Hematopoietic multipotent progenitor cell treated with erythropoietin and hydrocortisone succinate and interleukin-3 and kit ligand, for 4 days (in vitro differentiated cells): ENCODE measurements around the gene KEL.
A peak's percentile ranks its signal among the peaks of the same experiment; 100 is the strongest.

Source experiments
- DNase-seq: peaks from one replicate; pipeline ENCODE4 v3.0.0-alpha.2; 2015

The KEL gene

GRCh38 chr7:142927949-142928348 is 34.2 kb downstream of the KEL start:
- no peak for DNase-seq

DNA sequence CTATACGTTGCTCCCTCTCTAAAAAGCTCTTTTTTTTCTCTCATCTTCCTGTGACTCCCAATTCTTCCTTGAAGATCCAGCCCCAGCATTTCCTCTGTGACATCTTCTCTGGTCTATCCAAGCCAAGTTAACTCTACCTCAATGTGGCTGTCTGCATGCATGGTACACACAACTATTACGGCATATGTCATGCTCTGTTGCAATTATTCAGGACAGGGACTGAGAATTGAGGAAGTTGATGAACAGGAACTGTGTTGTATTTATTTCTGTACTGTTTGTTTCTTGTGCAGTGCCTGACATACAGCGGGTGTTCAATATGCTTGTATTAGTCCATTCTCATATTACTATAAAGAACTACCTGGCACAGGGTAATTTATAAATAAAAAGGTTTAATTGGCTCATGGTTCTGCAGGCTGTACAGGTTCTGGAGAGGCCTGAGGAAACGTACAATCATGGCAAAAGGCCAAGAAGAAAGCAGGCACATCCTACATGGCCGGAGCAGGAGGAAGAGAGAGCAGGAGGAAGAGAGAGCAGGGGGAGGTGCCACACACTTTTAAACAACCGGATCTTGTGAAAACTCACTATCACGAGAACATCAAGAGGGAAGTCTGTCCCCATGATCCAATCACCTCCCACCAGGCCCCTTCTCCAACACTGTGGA is 34.9 kb downstream of the KEL start:
- DNase-seq: peak; percentile 73

DNA sequence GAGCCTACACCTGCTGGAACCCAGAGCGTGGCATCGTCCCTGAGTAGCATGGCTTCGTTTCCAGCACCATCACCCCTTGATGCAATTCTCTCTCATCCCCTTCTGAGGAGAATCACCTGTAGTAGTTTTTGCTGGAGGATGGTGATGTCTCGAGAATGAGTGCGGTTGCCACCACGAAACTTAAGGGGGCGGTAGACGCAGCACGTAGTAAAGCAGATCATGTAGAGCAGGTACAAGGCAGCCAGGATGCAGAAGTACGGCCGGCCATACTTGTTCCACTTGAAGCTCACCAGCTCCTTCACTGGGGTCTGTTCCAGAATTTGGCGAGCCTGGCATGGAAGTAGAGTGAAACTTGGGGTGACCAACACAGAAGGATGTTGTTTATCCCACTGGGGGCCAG is 36.8 kb downstream of the KEL start:
- no peak for DNase-seq

DNA sequence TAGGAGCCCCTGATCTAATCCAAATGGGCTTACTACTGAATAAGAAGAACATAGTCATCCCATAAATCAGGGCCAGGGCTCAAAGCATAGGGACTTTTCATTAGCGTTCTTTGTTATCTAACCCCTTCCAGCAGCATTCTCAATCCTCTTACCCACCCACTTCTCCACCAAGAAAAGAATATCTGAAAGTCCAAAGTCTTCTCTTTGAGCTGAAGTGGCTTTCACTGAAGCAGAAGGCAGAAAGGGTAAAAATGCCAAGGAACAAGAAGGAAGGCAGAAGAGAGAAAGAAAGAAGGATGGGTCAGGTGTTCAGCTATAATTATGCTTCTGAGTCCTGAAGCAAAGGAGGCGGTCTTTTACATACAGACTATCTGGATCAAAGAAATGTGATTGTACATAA is 38.8 kb downstream of the KEL start:
- no peak for DNase-seq

DNA sequence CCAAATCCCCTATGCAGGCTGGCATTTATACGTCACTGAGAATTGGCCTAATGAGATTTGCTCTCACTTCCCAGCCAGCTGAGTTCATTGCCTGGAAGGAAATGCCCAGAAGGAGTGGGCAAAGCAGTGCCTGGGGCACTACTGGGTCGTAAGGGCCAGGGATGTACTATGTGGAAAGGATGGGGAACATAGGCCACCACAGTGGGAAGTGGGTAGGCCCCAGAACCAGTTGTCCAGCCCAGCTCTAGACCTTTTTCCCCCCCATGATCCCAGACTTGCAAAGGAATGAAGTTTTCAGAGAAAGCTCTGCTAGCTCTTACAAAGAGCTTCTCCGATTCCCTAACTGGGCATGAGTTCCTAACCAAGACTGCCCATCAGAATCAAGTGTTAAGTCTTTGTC is 42.5 kb downstream of the KEL start:
- no peak for DNase-seq

DNA sequence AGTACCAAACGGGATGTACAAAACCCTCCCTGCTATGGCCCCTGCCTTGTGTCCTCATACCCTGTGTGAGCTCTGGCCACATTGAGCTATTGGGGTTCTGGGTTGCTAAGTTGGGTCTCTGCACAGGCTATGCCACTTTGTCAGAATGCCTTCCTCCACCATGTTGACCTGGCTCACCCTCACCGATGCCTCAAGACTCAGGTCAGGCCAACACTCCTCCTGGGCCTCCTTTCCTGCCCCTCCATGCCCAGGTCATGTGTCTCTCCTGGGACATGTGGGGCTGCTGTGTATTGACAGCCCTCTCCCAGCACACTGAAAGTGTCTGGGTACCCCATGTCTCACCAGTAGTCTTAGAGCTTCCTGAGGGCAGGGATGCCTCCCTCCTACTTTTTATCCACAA is 43.3 kb downstream of the KEL start:
- no peak for DNase-seq

- no peak for DNase-seq
Observed at GRCh38 chr7:142917447-142917846, 44.7 kb downstream of the KEL start.

DNA sequence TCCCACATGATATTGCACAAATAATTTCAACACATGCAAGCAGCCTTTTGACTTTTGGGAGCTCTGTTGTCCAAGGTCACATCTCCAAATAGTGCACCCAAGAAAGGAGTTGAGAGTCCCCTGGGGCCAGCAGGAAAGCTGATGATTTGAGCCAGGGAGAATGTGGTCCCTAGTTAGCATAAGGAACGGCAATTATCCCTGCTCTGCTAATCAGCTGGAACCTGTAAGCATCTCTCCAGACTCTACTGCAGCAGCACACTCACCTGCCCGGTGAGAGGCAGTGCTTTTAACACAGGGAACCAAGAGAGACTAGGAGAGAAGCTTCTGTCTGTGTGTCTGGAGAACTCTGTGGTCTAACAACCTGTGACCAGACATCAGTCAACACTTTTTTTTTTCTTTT is 45.7 kb downstream of the KEL start:
- no peak for DNase-seq

- no peak for DNase-seq
Observed at GRCh38 chr7:142915315-142915714, 46.8 kb downstream of the KEL start.

GRCh38 chr7:142914121-142914520 is 48.0 kb downstream of the KEL start:
- no peak for DNase-seq

DNA sequence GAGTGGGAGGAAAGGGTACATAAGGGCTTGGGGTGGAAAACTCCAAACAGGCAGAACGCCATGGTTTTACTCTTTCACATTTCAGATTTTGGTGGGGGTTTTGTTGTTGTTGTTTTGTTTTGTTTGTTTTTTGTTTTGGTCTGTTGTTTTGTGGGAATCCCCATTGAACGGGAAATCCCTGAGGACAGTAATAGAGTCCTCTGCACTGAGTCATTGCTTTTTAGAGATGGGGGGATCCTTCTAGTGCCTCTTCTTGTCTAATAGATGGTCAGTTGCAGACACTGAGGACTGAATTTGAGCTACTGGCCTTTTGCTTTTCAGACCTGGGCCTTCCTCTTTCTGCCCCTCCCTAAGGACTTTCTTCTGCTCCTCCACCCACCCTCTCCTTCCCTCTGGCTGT is 48.6 kb downstream of the KEL start:
- DNase-seq: no peak

GRCh38 chr7:142913051-142913450 is 49.1 kb downstream of the KEL start:
- no peak for DNase-seq

DNA sequence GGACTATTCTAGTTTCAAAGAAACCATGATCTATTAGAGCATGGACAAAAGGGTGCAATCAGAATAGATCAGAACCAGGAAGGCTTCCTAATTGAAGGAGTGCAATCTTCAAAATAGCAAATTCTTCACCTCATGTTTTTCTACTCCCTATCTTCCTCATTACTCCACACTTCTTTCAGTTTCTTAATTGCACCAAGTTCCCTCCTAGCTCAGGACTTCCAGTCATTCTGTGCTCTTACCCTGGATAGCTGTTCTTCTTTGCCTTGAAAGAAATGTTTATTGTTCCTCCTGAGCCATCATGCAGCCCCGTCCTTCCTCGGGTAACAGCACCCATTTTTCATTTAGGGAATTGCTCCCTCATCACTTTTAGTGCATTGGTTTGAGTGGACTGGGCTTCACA is 51.7 kb downstream of the KEL start:
- no peak for DNase-seq

GRCh38 chr7:142910031-142910433 is 52.1 kb downstream of the KEL start:
- no peak for DNase-seq

DNA sequence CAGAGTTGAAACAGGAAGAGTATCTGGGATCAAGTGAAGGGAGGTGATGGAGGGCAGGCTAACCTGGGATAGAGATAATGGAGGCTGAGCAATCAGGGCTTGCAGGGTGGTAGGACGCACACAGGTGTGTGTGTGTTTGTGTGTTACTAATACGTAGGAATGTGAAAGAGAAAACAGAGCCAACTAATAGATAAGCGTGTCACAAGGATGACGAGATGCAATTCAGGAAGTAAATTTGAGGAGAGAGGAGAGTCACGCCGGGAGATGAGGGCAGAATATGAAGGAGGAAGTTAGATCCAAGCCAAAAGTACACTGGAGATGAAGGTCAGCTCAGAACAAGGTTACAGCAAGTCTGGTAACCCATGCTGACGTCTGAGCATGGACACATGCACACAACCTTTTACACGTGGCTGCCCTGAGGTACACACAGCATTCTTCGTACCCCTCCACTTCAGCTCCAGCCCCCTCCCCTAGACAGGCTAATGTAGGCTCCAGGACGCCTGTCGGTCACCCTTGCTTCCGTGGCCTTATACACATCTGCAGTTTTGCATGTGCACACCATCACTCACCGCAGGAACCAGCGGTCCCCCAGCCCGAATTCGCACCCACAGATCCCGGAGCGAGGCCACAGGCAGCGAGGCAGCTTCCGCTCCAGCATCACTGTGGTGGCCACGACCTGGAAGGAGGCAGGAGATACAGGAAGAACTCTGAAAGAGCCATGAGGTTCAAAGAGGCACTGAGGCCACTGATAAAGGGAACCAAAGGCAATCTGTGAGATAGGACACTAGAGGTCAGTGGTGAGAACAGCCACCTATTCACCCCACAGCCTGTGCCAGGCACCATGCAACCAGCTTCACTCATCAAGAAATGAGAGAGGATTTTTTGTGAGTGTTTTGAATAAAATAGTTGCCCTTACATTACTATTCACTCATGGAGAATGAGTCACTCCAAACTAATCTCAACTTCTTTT is 53.0 kb downstream of the KEL start:
- DNase-seq: peak; percentile 71

DNA sequence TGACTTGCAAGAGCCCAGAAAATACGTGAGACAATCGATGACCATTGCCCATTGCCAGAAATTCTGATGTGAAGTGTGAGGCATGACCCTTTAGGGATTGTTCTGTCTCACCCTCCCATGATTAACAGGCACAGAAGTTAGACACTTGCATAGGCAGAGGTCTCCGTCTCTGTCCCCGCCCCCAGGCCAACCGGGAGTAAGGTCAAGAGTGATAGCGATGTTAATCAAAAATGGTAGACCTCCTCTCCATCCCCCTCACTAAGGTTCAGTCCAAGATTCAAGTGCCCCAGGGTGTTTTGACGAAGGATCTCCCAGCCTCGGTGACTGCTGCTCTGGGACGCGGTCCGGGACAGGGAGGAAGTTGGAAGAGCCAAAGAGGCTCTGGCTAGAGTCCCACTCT is 53.9 kb downstream of the KEL start:
- DNase-seq: no peak

GRCh38 chr7:142906643-142907042 is 55.5 kb downstream of the KEL start:
- DNase-seq: no peak

DNA sequence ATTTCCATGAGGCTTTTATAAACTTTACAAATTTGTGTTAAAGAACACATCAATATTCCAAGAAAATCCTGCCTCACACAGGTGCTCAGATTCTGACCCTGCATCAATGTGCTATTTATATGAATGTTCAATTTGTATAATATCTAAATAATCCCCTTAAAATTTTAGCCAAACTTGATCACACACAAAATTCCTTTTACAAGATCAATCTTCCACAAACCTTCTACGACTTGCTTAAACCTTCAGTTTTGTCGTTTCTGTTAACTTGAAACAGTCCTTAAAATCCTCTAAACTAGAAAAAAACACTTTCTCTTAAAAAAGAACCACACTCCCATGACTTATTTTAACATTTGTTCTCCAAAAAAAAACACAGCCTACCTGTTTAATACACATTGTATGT is 56.4 kb downstream of the KEL start:
- no peak for DNase-seq

DNA sequence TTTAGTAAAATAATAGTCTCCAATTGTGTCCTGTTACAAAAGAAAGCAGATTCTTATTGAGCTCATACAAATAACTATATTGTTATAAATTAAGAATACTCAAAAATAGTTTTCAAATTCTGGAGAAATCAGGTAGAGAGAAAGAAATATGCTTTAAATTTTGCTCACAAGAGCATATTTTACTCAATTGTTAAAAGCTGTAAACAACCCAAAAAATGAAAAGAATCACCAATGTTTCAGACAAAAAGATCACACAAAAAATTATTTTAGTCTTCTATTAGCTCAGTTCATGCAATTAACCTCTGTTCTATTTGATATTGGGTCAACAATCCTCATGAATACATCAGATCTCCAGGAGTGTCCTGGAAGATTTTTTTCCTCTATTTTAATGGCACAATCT is 58.0 kb downstream of the KEL start:
- no peak for DNase-seq

DNA sequence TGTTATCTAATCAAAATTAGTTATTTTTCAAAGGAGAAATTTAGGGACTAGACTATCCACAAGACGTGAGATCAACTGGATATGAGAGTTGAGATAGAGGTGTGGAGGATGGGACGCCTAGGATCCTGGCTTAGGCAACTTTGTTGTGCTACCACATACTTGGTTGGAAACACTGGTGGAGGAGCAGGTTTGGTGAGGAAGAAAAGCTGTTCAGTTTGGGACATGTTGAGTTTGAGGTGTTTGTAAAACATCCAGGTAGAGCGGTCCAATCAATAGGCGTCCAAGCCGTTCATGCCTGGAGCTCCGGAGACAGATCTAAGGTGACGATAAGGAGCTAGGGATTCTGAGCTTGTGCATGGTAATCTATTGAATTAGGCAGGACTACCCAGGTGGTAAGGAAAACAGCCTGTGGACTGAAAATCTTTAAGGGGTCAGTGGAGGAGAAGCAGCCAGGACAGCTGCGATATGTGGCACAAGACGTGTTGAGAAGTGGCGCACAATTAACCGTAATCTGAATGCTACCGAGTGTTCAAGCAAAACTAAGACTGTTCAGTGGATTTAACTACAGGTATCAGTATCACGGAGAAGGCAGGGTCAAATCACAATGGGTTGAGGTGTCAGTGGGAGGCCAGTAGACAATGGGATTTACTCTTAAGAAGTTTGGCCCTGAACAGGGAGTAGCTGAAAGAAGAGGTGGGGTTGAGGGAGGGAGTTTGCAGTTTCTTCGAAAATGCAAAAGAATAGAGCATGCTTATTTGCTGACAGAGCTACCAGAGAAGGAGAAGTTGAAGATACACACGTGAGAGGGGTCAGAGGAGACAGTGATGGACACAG is 60.5 kb downstream of the KEL start:
- no peak for DNase-seq

- no peak for DNase-seq
Observed at GRCh38 chr7:142899661-142900060, 62.5 kb downstream of the KEL start.

DNA sequence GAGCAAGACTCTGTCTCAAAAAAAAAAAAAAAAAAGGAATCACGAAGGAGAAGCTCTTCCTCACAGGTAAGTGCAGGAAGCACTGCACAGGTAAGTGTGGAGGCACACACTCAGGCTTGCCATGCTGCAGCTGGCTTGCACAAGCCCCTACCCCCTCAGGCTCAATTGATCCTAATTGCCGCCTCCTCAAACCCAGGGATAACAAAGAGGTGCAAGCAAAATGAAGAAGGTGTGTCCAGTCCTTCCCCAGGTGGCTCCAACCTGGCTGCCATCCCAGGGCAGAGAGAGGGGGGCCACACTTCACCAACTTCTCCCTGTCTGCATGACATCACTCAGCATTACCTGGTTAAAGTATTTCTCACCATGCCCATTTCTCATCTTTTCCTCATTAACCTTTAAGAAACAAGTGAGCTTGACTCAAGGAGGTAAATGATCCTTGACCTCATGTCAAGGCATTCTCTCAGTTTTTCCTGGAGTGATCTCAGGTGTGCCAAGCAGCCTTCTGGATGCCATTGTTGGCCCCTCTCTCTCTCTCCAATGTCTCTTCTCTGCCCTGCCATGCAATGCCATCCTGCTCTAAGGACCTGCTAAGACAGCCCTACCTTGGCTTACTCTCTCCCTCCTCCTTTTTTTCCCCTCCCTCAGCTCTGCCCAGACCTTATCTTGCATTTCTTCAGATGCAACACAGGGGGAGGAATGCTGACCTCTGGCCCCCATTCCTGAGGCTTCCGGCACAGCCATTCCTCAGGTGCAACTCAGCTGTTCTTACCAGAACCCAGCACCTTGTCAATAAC is 63.6 kb downstream of the KEL start:
- no peak for DNase-seq

DNA sequence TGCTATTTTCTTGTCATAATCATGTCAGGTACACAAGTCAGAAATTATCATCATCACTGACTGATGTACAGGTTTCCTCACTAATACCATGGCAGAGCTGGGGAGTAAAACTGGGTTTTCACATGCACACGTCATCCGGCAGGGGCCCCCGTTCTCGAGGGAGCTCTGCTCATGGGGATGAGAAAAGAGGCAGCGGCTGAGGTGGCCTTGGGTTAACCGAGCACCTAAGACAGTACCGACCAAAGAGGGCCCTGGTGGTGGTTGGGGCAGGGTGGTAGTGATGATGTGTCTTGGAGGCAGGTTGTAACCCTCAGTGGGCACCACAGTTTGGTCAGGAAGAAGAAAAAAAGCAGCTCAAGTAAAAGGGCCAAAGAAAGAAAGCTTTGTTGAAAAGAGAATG is 64.5 kb downstream of the KEL start:
- DNase-seq: no peak
